Activated gamma-delta T cell (primary cell): ENCODE data around the gene OTOGL.
"Not testable (repeated sequence)": the region's sequence is repeated elsewhere in the genome, so short reads cannot be mapped to it uniquely, and the experiment has no call there.

Source experiments
- DNase-seq: peaks from one replicate; lab custom pipeline; 2025; lab: John Stamatoyannopoulos, UW
- total RNA-seq, 2 donors: gene quantifications; one replicate each; lab custom pipeline; 2026; lab: John Stamatoyannopoulos, UW

Gene OTOGL
- 0 reads per million in 2 donors for total RNA-seq

DNA sequence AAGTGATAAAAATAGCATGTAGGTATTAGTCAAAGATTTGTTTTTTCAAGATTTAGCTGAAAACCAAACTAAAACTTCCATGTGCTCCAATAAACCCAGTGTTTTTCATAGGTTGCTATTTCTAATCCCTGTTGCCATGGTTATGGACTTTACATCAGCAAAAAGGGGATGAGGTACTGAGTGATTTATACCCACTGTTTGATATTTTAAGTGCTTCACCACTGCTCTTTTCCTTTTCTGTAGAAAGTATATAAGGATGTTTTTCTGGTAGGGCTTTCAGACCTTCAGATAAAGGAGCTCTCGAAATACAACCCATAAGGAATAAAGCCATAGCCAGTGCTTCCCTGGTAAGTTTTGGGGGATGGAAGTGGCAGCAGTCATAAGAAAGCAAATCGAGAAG lies at the start of gene OTOGL:
Gene OTOGL, plus strand, starts transcription at position 279 of the 400 bp plus-strand sequence. CDS start 109,895 bp downstream, outside the sequence.
- no peak for DNase-seq

DNA sequence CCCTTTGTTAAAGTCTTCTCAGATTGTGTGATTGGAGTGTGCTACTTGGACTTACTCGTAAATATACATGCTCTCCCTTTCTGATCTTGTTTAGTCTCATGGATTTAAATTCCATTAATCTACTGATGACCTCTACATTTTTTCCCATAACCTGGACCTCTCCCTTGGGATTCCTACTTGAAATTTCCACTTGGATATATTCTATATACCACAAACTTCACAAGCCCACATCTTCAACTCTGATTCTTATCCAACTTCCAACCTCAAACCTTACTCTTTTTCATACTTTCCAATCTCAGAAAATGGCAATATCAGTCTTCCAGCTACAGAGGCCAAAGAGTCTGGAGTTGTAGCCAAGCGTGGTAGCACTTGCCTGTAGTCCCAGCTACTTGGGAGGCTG lies 49.1 kb upstream of the OTOGL start:
- DNase-seq, result no peak

DNA sequence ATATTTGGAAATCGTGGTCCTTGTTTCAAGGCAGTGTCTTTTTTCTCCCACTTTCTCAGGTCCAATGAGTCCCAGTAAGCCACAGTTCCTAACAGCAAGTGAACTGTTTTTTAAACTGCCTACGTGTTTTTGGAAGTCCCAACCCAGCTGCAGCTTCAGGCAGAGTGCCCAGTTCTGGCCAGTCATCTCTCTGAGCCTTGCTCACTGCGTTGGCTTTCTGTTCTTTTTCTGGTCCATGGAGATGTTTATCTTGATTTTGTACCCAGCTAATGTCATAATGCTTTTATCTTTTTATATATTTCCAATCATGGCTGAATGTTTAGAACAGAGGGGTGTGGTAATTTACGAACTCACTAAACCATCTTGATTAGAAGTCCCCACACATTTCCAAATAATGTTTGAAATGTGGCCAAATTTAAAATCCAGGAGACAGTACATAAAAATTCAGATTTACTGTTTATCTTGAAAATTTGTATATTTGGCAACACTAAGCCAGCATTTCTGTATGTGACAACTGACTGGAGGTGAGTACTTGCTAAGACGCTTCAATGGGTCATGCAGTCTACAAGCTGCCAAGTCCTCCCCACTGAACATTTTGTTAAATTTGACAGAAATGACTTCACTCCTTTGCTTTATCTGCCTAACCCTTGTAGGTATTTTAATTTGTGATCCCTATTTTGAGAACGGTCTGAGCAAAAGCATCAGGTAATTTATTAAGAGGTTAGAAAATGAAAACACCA lies 46.1 kb upstream of the OTOGL start:
- DNase-seq, result no peak

DNA sequence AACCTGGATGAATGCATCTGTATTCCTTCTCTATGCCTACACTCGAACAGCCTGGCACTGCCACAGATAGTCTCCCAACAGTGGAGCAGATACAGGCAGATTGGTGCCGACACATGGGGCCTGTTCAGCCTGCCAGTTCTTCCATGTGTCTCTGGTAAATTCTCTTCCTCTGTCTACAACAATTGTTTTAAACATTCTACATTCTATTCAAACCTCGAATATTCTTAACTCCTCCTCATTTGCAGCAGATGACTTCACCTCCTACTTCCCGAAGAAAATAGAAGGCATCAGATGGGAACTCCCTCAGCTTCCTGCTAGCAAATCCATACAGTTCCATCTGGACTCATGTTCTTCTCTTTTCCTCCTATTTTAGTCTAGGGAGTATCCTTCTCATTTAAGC lies 43.1 kb upstream of the OTOGL start:
- no peak for DNase-seq

- no peak for DNase-seq
Measured at GRCh38 chr12:80056845-80057244, 42.5 kb upstream of the OTOGL start.

GRCh38 chr12:80058586-80058985 lies 40.8 kb upstream of the OTOGL start:
- no peak for DNase-seq

- no peak for DNase-seq
Measured at GRCh38 chr12:80059102-80059501, 40.2 kb upstream of the OTOGL start.

DNA sequence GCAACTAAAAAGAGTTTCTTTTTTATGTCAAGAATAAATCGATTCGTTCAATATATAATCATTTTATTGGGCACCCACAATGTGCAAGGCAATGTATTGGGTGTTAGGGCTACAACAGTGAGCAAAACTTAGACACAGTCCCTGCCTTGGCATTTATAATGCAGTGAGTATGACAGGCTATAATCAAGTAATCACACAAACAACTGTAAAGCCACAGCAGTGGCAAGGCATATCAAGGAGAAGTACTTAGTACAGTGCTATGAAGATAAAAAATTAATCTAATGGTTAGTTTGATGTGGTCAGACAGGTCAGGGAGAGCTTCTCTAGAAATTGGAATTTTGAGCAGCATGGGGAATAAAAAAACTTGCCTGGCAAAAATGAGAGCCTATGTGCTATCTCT lies 39.5 kb upstream of the OTOGL start:
- DNase-seq, result no peak

DNA sequence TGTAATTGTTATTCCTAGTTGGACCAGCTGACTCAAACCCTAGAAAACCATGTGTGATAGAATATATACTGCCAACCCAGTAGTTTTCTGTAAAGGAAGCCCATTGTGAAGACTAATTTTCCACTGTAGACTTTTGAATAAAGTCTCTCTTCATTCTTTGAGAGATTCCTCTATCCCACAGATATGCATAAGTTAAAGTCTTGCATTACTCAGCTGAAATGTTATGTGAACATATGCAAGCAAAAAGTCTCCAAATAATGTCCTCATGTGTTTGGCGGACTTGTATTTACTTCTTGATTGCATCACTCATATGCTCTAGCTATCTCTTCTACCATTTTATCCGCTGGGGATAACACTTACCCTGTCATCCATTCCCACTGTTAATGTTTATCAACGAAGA lies 35.1 kb upstream of the OTOGL start:
- DNase-seq, result no peak

GRCh38 chr12:80064951-80065350 lies 34.4 kb upstream of the OTOGL start:
- DNase-seq, result no peak

DNA sequence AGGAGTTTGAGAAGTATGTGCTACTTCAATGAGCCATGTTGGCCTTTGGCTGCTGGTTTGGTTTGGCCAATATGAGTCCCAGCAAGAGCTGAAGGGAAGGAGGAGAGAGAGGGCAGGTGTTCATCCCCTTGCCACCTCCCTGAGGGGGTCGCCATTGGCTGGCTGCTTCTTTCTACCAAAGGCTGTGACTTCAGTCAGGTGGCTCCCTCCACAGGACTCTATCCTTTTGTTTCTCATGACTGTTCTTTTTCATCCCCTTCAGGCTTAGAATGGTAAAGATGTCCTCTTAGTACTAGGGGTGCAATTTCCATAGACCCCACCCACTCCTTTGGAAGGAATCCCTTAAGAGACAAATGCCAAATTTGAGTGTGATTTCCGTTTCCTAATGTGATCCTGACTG lies 31.2 kb upstream of the OTOGL start:
- no peak for DNase-seq

- DNase-seq, result not testable (repeated sequence)
Measured at GRCh38 chr12:80083892-80084614, 15.3 kb upstream of the OTOGL start.

GRCh38 chr12:80086025-80086424 lies 13.3 kb upstream of the OTOGL start:
- DNase-seq, result no peak

DNA sequence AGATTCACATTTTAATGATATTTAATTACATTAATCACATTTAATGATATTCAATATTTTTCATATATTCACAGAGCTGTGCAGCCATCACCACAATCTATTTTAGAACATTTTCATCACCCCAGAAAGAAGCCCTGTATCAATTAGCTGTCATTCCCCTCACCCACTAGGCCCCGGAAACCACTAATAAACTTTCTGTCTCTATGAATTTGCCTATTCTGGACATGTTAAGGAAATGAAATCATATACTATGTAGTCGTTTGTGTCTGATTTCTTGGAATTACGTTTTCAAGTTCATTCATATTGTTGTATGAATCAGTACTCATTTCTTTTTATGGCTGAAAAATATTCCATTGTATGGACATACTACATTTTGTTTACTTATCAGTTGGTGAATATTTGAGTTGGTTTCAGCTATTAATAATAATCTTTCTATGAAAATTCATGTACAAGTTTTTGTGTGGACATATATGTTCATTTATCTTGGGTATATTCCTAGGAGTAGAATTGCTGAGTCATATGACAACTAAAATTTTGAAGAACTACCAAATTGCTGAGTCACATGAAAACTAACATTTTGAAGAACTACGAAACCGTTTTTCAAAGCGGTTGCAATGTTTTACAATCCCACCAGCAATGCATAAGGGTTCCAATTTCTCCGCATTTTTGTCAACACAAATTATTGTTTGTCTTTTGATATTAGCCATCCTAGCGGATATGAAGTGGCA lies 11.7 kb upstream of the OTOGL start:
- no peak for DNase-seq

DNA sequence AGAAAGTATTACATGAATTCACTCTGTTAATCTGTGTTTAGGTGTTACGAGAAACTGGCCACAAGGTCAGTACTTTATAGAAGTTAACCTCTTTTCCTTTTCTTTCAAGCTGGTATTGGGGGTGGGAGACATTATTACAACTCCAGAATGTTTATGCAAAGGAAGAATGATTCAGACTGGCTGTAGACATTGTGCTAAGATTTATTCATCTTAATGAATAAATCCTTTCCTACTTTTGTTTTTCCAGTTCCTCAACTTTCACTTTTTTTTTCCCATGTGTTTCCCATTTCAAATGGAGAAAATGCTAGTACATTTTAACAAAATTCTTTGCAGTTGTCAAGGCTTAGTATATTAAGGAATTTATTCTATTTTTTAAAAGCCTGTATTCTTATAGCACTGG lies 1.3 kb downstream of the OTOGL start:
- no peak for DNase-seq

DNA sequence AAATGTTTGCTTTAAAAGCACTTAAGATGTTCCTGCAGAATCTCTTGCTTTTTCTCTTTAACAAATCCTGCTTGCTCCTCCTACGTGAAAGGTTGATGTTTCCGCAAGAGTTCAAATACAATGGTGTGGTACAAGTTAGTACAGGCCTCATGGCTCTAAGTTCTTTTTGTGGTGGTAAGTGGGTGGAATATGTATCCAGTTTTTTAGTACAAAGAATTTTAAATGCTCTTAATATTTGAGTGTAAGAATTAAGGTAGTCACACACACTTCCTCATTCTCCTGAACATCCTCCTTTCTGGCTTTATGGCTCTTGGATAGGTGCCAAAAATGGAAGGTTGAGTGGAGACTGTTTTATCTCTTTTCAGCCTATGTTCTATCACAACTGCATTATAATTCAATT lies 1.8 kb downstream of the OTOGL start:
- no peak for DNase-seq

GRCh38 chr12:80107221-80107620 lies 7.9 kb downstream of the OTOGL start:
- DNase-seq, result no peak

DNA sequence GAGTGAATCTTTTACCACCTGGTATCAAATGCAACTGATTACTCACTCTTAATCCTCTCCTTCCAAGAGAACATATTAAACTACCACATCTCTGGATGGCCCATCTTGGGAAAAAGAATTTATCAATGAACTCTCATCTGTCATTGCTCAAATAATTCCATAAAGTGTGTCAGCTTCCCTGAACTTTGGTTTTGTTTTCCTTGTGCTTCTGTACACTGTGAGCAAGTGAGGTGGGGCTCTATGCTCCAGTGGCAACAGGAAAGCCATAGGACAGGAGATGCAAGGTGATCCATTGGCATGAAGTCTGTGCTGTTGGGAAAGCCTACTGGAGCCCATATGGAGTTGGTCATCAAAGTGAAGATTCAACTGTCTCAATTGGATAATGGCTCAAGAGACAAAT lies 17.4 kb downstream of the OTOGL start:
- DNase-seq, result no peak

- DNase-seq, result no peak
Measured at GRCh38 chr12:80118565-80119324, 19.4 kb downstream of the OTOGL start.

- no peak for DNase-seq
Measured at GRCh38 chr12:80120994-80121393, 21.7 kb downstream of the OTOGL start.

DNA sequence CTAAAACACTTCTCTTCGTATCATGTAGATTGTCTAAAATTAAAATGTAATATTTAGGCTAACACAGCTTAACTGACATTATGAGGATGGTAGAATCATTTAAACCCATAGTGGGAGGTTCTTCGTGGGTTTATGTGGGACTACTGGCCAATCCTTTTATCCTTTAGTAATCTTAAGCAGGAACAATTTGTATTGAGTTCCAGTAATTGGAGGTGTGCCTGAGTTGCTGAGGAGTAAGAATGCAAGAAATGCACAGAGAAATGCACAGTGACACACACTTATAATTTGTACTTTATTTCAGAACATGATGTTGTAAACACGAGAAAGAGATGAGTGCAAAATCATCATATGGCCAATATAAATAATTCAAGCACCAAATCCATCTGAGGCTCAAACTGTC lies 22.3 kb downstream of the OTOGL start:
- no peak for DNase-seq

DNA sequence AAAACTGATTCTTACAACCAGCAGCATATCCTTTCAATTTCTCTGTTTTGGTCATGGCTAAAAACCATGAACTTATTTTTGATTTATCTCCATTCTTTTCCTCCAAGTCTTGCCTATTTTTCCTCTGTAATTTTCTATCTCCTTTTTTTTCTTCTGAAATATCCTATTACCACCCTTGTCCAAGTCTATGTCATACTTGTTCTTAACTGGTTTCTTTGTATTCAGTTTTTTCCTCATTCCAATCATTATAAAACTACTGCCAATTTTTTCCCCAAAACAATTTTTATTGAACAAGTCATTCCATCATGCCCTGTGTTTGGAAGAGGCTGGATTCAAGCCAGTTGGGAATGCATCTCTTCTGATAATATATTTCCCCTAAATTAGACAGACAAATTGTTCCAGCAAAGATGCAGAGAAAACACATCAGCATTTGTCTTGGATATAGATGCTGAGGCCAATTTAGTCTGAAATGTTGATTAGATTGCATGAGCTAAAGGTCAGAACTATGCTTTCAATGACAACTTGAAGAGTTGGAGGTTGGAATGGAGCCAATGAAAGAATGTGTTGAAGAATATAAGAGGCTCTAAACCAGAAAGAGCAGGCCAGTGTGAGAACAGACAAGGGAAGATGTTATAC lies 30.7 kb downstream of the OTOGL start:
- DNase-seq, result no peak
